HG02588 (cell line): ENCODE measurements around the gene LYL1.

Experiments
- ATAC-seq: cut with Tn5 transposase; IDR thresholded peaks from one replicate; pipeline ENCODE4 v1.9.1; 2021; ENCODE audit warnings: mild to moderate bottlenecking, moderate library complexity; ENCODE audit not compliant: unreplicated experiment

The LYL1 gene

DNA sequence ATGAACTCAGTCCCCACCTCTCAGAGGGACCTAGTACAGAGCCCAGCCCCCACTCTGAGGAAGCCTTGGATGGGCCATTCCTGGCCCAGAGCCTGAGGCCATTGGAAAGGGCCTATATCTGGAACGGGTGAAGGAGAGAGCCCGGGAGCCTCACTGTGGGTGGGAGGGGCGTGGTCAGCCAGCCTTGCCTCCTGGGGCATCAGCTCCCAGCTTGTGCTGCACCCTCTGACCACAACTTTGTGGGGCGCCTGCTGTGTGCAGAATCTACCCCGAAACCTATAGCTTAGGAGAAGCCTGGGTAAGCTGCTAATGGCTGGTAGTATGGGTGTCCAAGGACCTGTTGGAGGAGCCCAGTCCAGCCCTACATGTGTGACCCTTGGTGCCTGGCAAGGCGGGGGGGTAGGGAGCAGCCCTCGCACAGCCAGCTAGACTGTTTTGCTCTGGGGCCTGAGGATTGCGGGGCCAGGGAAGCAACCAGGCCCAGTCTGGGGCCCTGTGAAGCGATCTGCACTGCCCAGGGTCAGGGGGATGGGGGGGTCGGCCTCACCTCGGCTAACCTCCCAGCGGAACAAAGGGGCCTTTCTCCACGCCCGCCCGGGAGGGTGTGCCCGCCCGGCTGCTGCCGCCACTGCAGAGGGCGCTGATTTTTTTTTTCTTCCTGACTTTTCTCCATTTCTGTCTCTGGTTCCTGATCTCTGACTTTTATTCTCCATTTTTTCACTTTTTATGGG, 42.3 kb downstream of the LYL1 start:
- no peak for ATAC-seq

DNA sequence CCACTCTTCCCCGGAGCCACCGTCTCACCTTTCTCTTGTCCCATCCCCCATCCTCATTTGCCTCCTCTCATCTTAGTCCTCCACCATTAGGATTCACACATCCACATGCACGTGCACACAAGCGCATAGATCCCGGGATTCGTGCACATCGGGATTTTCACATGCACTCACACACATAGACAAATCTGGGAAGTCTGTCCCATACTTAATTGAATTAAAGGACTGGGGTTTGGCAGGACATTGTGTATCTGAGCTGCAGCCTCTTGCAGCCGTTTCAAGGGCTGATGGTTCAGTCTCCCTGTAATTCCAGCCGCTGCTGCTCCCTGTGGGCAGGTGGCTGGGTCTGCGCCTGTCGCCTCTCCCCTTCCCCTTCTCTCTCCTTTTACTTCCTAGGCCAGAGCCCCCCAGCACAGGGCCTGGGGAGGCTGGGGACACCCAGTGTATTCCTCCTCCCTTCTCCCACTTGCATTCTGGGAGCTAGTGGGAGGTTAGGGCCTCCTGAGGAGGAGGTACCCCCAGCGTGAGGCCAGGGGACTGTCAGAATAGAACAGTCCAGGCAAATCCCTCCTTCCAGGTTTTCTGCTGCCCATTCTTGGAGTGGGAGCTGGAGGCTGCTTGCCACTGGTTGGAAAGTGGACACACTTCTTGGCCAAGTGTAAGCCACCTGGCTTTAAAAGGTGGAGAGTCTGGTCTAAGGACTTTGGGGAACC, 43.6 kb downstream of the LYL1 start:
- ATAC-seq: no peak

DNA sequence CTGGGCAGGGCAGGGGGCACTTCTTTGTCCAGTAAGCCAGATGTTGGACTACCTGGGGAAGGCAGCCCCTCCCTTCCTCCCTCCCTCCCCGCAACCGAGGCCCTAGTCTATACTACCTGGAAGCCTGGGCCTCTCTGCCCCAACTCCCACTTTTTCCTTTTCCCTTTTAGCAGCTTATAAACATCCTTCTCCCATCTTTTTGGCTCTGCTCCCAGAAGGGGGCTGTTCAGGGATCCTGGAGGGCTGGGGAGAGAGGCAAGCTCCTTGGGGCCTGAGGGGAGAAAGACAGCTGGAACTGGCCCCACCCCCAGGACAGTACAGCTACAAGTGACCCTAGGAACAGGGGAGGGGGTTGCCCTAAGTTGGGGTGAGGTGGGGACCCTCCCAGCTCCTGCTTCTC, 44.9 kb downstream of the LYL1 start:
- ATAC-seq: no peak

DNA sequence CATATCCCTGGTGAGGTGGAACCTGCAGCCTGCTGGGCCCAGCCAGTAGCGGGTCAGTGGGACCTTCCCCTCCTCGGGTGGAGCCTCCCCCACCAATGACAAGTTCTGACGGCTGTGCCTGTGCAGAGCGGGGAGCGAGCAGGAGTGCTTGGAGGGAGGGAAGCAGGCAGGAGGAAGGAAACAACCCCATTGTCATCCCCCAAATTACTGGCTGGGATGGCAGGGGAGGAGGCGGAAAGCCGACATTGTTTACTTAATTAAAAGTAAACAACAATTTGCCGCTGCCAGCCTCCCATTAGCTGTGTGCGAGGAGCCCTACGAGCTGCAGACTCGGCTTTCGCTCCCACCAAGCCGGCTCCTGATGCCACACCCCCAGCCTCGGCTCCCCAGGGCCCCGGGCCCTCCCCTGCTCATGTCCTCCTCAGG, 45.5 kb downstream of the LYL1 start:
- ATAC-seq: no peak

DNA sequence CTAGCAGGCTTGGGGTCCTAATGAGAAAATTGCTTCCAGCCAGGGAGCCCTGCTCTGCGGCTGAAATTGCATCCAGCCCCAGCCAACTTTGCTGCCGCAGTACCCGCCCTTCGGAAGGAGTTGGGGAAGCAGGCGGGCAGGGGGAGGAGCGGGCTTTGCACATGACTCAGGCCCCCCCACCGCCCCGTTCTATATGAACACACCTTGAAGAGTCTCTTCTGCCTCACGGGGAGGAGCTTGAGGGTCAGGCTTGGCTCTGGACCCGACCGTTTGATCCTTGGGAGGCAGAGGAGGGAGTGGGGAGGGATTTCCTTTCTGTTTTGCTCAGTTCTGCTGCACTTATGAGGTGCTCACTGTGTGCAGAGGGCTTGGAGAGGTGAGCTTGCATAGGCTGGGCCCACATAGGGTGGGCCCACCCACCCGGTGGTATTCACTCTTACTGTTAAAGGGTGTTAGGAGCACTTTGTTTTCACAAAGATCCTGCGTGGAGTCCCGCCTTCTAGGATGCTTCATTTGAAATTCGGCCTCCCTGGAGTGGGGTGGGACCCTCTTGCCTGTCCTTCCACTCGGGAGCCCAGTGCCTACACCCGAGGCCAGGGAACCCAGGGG, 46.5 kb downstream of the LYL1 start:
- no peak for ATAC-seq

DNA sequence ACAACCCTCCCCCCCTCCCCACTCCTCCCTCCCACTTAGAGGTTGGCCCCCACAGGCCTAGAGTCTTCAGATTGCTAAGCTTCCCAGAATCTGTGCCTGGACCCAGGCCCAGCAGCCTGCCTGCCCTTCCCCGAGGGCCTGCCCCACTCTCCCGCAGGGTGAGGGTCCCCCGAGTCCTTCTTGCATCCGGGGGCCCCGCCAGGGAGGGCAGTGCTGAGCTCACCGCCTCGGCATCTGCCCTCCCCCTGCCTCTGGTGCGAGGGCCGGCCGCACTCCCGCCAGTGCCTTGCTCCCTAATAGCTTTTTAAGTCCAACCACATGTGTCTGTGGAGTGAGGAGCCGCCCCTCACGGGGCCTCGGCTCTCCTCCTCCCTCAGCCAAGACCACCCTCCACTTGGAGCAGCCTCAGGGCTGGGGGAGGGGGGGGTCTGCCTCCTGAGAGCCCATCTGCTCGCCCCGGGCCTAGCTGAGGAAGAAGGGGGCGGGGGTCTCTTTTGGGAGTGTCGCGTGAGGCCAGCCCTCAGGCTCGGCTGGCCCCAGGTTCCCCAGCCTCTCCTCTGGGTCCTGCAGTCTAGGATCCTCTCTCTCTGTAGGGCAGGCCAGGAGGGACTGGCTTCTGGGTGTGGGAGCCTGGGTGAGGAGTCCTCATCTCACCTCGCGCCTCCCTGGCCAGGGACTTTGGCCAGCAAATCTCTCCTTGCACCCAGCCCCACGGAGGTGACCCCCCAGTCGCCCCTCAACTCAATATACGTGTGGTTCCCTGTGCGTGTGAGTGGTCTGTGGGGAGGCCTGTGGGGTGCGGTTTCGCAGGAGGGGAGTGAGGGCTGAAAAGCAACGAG, 47.2 kb downstream of the LYL1 start:
- no peak for ATAC-seq

DNA sequence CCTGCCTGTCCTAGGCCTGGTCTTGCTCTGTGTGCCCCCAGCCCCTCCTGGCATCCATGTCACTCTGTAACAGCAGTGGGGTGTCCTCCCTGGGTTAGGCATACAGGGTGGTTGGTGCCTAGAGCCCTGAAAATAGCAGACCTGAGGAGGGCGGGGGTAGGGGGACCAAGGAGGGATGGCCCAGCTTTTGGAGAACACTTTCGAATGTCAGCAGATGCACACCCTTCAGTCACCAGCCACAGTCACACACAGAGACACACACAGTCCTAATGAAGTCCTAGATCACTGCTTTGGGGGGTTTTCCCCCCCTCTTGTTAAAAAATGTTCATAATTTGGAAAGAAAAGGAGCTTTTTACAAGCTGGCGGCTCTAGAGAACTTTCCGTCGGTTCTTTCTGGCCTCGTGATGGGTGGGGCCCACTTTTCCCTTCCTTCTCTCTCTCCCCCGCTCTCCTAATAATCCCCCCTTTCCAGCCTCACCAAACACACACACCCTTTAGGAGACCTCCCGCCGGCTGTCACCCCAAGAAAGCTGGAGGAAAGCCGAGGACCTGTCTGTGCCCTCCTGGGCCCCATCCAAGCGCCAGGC, 47.9 kb downstream of the LYL1 start:
- ATAC-seq: no peak

DNA sequence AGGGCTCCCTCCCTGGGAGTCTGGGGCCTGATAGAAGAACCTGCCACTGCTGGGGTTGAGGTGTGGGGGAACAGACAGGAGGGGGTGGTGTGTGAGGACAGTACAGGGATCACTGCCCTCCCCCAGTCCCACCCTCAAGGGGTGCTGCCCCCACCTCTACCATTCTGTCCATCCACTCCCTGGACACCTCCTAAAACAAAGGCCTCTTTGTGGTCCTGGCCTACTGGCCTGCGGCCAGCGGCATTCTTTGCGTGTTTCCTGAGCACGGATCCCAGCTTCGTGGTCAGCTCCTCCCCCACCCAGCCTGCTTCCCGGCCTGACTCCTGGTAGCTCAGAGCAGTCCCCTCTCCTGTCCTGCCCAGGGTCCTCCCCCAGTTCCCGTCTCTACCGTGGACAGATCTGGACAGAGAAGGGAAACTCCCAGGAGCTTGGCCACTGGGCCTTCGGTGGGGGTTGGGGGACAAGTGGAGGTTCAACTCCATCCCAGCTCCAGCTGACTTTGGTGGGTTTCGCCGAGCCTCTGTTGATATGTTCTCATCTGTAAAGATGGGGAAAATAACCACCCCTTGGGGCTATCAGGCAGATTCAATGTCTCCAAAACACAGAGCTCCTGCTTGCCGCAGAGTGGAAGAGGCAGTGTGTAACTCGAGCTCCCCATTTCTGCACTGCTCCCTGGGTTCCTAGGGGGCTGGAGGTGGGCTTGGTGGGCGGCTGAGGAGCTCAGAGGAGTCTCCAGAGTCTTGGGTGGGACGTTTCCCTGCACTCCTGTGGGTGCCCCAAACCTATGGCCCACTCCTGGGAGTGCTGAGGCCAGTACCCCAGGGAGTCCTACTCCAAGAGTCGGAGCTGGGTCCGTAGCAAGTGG, 48.7 kb downstream of the LYL1 start:
- ATAC-seq: no peak

DNA sequence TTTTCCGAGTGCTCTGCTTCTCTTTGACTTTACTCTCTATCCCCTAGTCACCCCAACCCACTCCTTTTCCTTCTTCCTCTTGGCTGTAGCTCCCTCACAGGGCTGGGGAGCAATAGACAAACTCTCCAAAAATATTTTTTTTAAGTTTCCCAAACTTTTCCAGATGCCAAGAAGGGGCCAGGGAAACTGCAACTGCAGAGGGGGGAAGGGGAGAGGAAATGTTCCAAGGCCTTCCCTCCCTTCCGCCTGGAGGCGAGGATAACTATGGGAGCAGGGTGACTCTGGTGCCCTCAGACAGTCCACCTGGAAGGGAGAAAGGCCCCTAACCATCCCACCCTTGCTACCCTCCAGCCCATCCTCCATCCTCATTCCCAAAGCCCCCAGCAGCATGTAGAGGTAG, 49.4 kb downstream of the LYL1 start:
- no peak for ATAC-seq

DNA sequence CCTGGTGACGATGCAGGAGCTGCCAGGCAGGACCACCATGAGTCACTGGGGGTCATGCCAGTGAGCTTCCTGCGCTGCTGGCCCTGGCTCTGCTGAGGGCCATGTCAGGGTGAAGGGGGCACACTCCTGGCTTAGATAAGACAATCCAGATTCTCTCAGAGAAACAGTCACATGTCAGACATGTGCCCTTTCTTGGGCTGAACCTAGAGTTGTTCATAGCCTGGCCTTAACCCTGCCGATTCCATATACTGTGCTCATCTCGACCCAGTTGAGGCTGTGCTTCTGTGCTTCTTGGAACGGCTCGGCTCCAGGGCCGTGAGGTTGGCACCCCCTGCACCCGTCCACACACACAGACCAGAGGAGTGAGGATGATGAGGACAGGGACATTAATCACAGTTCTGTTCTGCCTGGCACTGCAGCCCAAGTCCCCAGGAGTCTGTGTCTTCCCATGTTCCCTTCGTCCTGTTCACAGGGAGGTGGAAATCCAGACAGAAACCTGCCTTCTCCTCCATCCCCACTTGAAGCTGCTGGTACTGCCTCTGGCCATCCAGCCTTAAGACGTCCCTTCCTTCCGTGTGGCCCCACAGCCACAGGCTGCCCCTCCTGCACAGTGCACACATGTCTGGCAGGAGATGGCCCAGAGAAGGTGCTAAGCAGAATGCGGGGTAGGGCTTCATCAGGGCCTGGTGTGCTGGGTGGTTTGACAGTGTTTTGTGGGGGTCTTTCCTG, 50.0 kb downstream of the LYL1 start:
- no peak for ATAC-seq

DNA sequence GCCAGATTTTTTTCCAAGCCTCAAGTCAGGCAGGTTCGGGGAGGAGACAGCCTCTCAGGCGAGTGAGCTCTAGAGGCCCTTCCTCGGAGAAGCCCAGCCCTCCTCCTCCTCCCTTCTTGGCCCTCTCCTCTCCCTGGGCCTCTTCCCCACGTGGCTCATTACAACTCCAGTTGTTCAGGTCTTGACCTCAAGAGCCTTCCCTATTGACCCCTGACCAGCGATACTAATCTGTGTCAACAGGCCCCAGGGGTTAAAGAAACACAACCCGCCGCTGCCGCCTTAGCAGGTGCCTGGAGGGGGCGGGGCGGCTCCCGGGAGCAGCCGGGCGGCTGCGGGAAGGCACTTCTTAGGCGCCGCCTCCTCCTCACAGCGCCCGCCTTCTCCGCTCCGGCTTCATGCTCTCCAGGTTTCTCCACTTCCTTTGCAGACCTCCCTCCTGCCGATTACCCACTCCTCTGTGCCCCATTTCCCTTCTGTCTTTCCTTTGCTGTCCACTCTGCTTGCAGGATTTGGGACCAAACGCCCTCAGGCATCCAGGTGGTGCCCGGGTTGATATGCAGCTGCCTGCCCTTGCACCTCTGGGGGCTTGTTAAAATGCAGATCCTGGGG, 51.0 kb downstream of the LYL1 start:
- no peak for ATAC-seq

DNA sequence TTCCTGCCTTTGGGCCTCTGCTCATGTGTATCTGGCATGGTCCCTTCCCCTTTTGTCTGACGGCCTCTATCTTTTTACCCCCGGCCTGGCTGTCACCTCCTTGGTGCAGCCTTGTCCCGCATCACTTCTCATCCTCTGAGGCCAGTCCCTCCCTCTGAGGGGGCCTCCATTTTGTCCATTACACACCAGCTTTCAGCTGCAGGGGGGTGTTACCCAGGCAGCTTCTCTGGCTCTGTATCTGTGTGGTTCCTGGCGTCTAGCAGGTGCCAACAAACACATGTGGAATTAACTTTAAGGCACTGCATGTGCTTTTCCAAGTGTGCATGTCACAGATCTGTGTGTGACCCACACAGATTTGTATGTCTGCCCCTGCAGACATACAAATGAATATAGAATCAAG, 52.4 kb downstream of the LYL1 start:
- no peak for ATAC-seq
